Adrenal gland (tissue), 12 donors: Measurements from ENCODE around the gene ASB18. TPM values are rescaled to one million over a fixed set of nuclear protein-coding genes. Genes with fewer than 3 reads are reported as not detected.
"Not testable (repeated sequence)": the region's sequence is repeated elsewhere in the genome, so short reads cannot be mapped to it uniquely, and the experiment has no call there.

ENCODE experiments used
- DNase-seq, 7 donors: peaks; one replicate each; pipeline ENCODE4 v3.0.0-alpha.2; 2019 to 2020
- H3K27ac ChIP-seq, 5 donors: fragments of 200-600 bp; sonication (generic) in 4 of 5; 1 replicate in 3 of 5; 2 replicates in 2 of 5; pipeline versions ENCODE4 v1.5.1 to v1.8.0; 2016 to 2020; ENCODE audit warnings: mild to moderate bottlenecking in 1 of 5
- H3K27me3 ChIP-seq: fragments of 200-600 bp; 2 replicates; pipeline ENCODE4 v1.8.0; 2021
- H3K36me3 ChIP-seq, 2 donors: fragments of 200-600 bp; replicated peaks in 1 of 2; 1 replicate in 1 of 2; 2 replicates in 1 of 2; pipeline versions ENCODE4 v1.5.1 to v1.8.0; 2018 to 2022
- H3K4me1 ChIP-seq, 2 donors: fragments of 200-600 bp; replicated peaks in 1 of 2; 1 replicate in 1 of 2; 2 replicates in 1 of 2; pipeline versions ENCODE4 v1.5.1 to v1.8.0; 2018 to 2021
- H3K4me3 ChIP-seq, 4 donors: fragments of 200-600 bp; sonication (generic) in 3 of 4; one replicate each; pipeline ENCODE4 v1.5.1; 2016 to 2018
- H3K9me3 ChIP-seq, 3 donors: fragments of 200-600 bp; sonication (generic) in 1 of 3; replicated peaks in 1 of 3; 1 replicate in 2 of 3; 2 replicates in 1 of 3; pipeline versions ENCODE4 v1.5.1 to v1.8.0; 2016 to 2021
- POLR2A ChIP-seq, 2 donors: fragments of 450-650 bp; IDR thresholded peaks; one replicate each; pipeline ENCODE4 v1.6.1; 2017; ENCODE audit warnings: antibody characterized with exemption in 2 of 2, mild to moderate bottlenecking in 2 of 2, moderate library complexity in 1 of 2
- WGBS, 4 donors: extraction: QIAGEN DNeasy Blood & Tissue Kit in 2 of 4; methylation state at CpG; one replicate each; pipeline versions ENCODE4 v1.1.5 to v1.1.7; 2013 to 2017; 5-methylcytosine and 5-hydroxymethylcytosine counted together
- intact Hi-C, 2 donors: fragments of 100-400 bp; cut with DNase I; formaldehyde crosslinking; loops; one replicate each; pipeline versions ENCODE4 v1.14.1 to v1.15.0; 2022 to 2023
- polyA plus RNA-seq, 3 donors: library from polyadenylated mRNA; stranded (reverse); fragments of 200-250 nt in 2 of 3; fragments of 350-450 nt in 1 of 3; fragmentation: Illumina TruSeq in 1 of 3; extraction: RNeasy Lipid Tissue Mini Kit (QIAGEN cat#74804) in 1 of 3; gene quantifications; one replicate each; pipeline ENCODE4 v1.2.3, GENCODE V29; 2013 to 2014
- total RNA-seq, 9 donors: library from RNA; depleted of rRNA in 4 of 9; stranded (reverse); fragments of >200 nt in 4 of 9; fragments of 120-200 nt in 1 of 9; fragmentation: NEBNext Ultra II Directional in 1 of 9; extraction: Animal tissue kit (Norgen Biotek cat#: 25700) in 1 of 9; gene quantifications; one replicate each; pipeline versions ENCODE4 v1.1.0 to v1.2.4, GENCODE V29; 2013 to 2023
- TF ChIP-seq, protein P1 (sequence below), 6 experiments: fragments of 450-650 bp in 4 of 6; fragments of 200-600 bp in 2 of 6; sonication (generic) in 1 of 6; IDR thresholded peaks; 1 replicate in 5 of 6; 2 replicates in 1 of 6; pipeline versions ENCODE4 v1.5.1 to v1.8.0; 2016 to 2021; ENCODE audit warnings: antibody characterized with exemption in 6 of 6, mild to moderate bottlenecking in 2 of 6, moderate library complexity in 1 of 6
- donor health status: healthy with polysubstance abuse.
- donor health status: Bipolar disorder and iron deficiency.
- donor health status: DM: yes; HTN: yes; CAD: no.
- donor health status: DM: no; HTN: no; CAD: no.
- donor health status: DM: no; HTN: no; CAD: no.
- donor health status: DM: yes; HTN: yes; CAD: no.

Gene ASB18
- total and polyA plus RNA-seq, 12 donors, result not detected

DNA sequence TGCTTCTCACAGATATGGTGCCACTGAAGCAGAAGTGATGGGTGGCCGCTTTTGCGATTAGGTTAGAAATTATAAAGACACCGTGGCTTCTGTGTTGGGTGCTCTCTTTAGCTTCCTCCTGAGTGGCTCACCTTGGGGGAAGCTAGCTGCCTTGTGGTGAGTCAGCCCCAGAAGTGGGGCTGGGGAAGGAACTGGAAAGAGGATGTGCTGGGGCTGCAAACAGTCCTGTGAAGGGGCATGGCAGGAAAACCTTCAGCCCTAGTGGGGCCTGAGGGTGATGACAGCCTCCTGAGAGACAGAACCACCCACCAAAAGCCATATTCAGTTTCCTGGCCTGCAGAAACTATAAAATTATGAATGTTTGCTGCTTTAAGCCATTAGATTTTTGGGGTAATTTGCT lies 8.9 kb upstream of the ASB18 start:
- 68 to 85% (median 74%) methylated on average over 3 of the region's 3 CpGs for WGBS, 4 donors
- Histone ChIP-seq H3K9me3 (no peaks in the 10 kb centered on the region), H3K4me3 (no peak overlapping the region), H3K27ac (no peak overlapping the region), H3K27me3 (no peaks in the 10 kb centered on the region), H3K4me1 (no peaks in the 10 kb centered on the region), H3K36me3 (no peaks in the 10 kb centered on the region)
- no peak for TF ChIP-seq POLR2A (IDR thresholded peaks at IDR 0.05)
- TF ChIP-seq, protein P1, sequence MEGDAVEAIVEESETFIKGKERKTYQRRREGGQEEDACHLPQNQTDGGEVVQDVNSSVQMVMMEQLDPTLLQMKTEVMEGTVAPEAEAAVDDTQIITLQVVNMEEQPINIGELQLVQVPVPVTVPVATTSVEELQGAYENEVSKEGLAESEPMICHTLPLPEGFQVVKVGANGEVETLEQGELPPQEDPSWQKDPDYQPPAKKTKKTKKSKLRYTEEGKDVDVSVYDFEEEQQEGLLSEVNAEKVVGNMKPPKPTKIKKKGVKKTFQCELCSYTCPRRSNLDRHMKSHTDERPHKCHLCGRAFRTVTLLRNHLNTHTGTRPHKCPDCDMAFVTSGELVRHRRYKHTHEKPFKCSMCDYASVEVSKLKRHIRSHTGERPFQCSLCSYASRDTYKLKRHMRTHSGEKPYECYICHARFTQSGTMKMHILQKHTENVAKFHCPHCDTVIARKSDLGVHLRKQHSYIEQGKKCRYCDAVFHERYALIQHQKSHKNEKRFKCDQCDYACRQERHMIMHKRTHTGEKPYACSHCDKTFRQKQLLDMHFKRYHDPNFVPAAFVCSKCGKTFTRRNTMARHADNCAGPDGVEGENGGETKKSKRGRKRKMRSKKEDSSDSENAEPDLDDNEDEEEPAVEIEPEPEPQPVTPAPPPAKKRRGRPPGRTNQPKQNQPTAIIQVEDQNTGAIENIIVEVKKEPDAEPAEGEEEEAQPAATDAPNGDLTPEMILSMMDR (IDR thresholded peaks at IDR 0.05), result no peak
- intact Hi-C loops, result no loop called here
- no peak for DNase-seq

DNA sequence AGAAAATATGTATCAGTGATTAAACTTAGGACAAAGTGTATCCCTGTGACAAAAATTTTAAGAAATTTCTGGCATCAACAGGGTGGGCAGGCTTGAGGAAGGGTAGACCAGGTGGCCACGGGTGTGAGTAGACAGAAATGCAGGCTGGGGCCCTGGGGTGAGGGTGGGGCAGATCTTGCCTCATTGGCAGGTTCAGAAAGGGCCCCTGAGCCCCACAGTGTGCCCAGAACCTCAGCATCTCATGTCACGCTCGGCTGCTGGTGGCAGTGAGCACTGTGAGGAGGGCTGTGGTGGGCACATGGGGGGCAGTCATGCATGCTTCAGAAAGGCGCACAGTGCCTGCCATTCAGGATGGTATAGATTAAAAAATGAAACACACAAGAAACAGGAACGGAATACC lies 7.6 kb upstream of the ASB18 start:
- Histone ChIP-seq H3K4me3 (no peak overlapping the region), H3K9me3 (no peaks in the 10 kb centered on the region), H3K4me1 (no peaks in the 10 kb centered on the region), H3K27me3 (no peaks in the 10 kb centered on the region), H3K27ac (no peak overlapping the region), H3K36me3 (no peaks in the 10 kb centered on the region)
- no peak for DNase-seq
- TF ChIP-seq, protein P1 (IDR thresholded peaks at IDR 0.05), result no peak
- no peak for TF ChIP-seq POLR2A (IDR thresholded peaks at IDR 0.05)
- 82 to 90% (median 86%) methylated on average over 5 of the region's 5 CpGs for WGBS, 4 donors
- intact Hi-C loops, result no loop called here

DNA sequence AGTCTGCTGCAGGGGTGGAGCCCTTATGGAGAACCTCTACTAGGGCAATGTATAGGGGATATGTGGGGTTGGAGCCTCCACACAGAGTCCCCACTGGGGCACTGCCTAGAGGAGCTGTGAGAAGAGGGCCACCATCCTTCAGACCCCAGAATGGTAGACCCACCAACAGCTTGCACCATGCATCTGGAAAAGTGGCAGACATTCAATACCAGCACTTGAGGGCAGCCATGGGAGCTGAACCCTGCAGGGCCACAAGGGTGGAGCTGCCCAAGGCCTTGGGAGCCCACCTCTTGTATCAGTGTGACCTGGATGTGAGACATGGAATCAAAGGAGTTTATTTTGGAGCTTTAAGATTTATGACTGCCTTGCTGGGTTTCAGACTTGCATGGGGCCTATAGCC lies 5.7 kb upstream of the ASB18 start:
- intact Hi-C loops, H3K36me3 ChIP-seq, H3K27ac ChIP-seq, DNase-seq, H3K4me1 ChIP-seq, H3K27me3 ChIP-seq, H3K9me3 ChIP-seq, H3K4me3 ChIP-seq: not testable (repeated sequence)

DNA sequence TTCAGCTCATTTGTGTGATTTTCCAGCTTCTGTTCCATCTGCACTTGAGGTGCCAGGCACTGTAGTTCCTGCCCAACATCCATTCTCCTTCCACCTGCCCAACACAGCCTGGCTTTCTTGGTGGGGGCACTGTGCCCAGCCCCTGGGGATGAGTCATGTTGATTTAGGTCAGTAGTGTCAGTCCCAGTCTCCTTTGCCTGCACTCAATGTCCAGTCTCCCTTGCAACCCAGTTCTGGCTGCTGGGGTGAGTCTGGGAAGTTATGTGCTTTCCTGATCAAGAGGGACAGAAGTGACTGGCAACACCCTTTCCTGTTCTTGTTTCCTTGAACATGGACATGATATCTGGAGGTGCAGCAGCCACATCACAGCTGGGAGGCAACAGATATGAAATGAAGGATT lies 1.5 kb upstream of the ASB18 start:
- H3K36me3 ChIP-seq, result no peaks in the 10 kb centered on the region
- H3K4me1 ChIP-seq, result no peaks in the 10 kb centered on the region
- H3K27me3 ChIP-seq, result peaks cover 13% of the 10 kb centered on the region
- H3K9me3 ChIP-seq, result no peaks in the 10 kb centered on the region
- H3K4me3 ChIP-seq, result no peak overlapping the region
- intact Hi-C loops, result no loop called here
- TF ChIP-seq, protein P1 (IDR thresholded peaks at IDR 0.05), result no peak
- no peak for TF ChIP-seq POLR2A (IDR thresholded peaks at IDR 0.05)
- H3K27ac ChIP-seq, result no peak overlapping the region
- no peak for DNase-seq

DNA sequence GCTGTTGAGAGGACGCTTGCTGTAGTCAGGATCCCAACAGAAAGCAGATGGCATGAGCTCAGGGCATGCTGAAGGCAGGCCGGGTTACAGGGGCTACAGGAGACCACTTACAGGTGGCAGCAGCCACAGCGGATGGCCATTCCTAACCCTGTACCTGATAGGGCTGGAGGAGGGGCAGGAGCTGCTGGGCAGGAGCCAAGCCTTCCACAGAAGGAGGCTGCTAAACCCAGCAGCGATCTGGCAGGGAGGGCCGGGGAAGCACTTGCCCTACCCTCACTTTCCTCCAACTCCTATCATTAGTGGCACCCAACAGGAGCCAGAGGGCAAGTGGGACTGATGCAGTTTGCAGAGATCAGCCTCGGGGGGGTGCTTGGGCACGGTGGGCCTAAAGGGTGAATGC lies 2.0 kb downstream of the ASB18 start:
- no peak overlapping the region for H3K27ac ChIP-seq
- no peaks in the 10 kb centered on the region for H3K4me1 ChIP-seq
- H3K9me3 ChIP-seq, result no peaks in the 10 kb centered on the region
- no peak for DNase-seq
- intact Hi-C loops, result no loop called here
- 78 to 91% (median 84%) methylated on average over 7 of the region's 7 CpGs for WGBS, 4 donors
- TF ChIP-seq POLR2A (IDR thresholded peaks at IDR 0.05), result no peak
- TF ChIP-seq, protein P1 (IDR thresholded peaks at IDR 0.05), result no peak
- H3K4me3 ChIP-seq, result no peak overlapping the region
- H3K27me3 ChIP-seq, result peaks cover 29% of the 10 kb centered on the region
- H3K36me3 ChIP-seq, result no peaks in the 10 kb centered on the region
